OCI-LY7 (cell line): Measurements from ENCODE around the gene PBX1.

Source experiments
- EZH2phosphoT487 ChIP-seq: fragments of 200-600 bp; sonication (generic); IDR thresholded peaks from 2 replicates; pipeline ENCODE4 v1.6.1; 2018; ENCODE audit warnings: low read depth, borderline replicate concordance, mild to moderate bottlenecking, mixed run types, antibody characterized with exemption, low read length, moderate library complexity, mixed read lengths
- TF ChIP-seq, protein P1 (sequence below): fragments of 200-600 bp; sonication (generic); conservative IDR thresholded peaks from 2 replicates; pipeline ENCODE4 v1.5.1; 2014; ENCODE audit warnings: mild to moderate bottlenecking, antibody characterized with exemption, low read length, moderate library complexity, mixed read lengths

DNA sequence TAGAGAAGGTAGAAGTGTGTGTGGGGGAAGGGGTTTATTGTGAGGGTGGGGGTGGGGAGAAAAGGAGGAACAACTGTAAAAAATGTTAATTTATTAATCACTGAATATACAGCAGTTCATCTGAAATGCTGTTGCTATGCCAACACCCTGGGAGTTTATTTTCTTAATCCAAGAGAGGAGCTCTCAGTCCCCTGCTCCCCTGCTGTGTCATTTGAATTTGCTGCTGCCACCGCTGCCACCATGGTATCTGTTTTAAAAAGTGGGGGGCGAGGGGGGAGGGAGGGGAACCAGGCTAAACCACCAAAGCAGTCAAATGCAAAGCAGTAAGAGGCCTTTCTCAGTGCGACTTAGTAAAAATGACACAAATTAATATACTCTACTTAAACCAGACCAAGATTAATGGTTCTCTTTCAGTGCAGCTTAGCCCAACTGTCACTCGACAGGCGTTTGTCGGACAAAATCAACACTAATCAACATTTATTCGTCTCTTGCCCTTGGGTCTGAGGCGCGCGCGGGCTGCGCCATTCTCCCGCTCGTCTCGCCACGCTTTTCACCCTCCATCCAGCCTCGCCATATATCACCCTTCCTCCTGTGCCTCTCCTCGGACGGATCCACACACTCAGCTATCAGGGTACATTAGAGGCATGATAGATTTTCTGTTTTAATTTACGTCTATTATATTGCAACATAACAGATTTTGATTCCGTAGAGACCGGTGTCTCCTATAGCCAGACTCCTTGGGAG lies 76.2 kb downstream of the PBX1 start:
- TF ChIP-seq, protein P1, sequence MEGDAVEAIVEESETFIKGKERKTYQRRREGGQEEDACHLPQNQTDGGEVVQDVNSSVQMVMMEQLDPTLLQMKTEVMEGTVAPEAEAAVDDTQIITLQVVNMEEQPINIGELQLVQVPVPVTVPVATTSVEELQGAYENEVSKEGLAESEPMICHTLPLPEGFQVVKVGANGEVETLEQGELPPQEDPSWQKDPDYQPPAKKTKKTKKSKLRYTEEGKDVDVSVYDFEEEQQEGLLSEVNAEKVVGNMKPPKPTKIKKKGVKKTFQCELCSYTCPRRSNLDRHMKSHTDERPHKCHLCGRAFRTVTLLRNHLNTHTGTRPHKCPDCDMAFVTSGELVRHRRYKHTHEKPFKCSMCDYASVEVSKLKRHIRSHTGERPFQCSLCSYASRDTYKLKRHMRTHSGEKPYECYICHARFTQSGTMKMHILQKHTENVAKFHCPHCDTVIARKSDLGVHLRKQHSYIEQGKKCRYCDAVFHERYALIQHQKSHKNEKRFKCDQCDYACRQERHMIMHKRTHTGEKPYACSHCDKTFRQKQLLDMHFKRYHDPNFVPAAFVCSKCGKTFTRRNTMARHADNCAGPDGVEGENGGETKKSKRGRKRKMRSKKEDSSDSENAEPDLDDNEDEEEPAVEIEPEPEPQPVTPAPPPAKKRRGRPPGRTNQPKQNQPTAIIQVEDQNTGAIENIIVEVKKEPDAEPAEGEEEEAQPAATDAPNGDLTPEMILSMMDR, result no peak
- no peak for TF ChIP-seq EZH2phosphoT487
